Uterus (tissue), 4 donors: Measurements from ENCODE around the gene COA1. TPM values are rescaled to one million over a fixed set of nuclear protein-coding genes. Genes with fewer than 3 reads are reported as not detected.
"Not testable (repeated sequence)": the region's sequence is repeated elsewhere in the genome, so short reads cannot be mapped to it uniquely, and the experiment has no call there.

ENCODE experiments used
- DNase-seq, 2 donors: peaks; one replicate each; pipeline ENCODE4 v3.0.0-alpha.2; 2019 to 2020
- H3K27ac ChIP-seq, 2 donors: fragments of 200-600 bp; sonication (generic); 1 replicate in 1 of 2; 2 replicates in 1 of 2; pipeline ENCODE4 v1.5.1; 2016 to 2018
- H3K27me3 ChIP-seq, 2 donors: fragments of 200-600 bp; sonication (generic); one replicate each; pipeline ENCODE4 v1.5.1; 2018 to 2019; ENCODE audit warnings: control low read depth in 1 of 2
- H3K36me3 ChIP-seq, 2 donors: fragments of 200-600 bp; sonication (generic); one replicate each; pipeline ENCODE4 v1.5.1; 2019; ENCODE audit warnings: control low read depth in 1 of 2
- H3K4me1 ChIP-seq, 2 donors: fragments of 200-600 bp; sonication (generic); one replicate each; pipeline ENCODE4 v1.5.1; 2018 to 2019; ENCODE audit warnings: control low read depth in 1 of 2
- H3K4me3 ChIP-seq, 2 donors: fragments of 200-600 bp; sonication (generic); 1 replicate in 1 of 2; 2 replicates in 1 of 2; pipeline ENCODE4 v1.5.1; 2018 to 2019; ENCODE audit warnings: mild to moderate bottlenecking in 1 of 2
- H3K9me3 ChIP-seq, 2 donors: fragments of 200-600 bp; sonication (generic); one replicate each; pipeline ENCODE4 v1.5.1; 2019; ENCODE audit warnings: control low read depth in 1 of 2
- POLR2A ChIP-seq, 2 donors: fragments of 450-650 bp; IDR thresholded peaks; one replicate each; pipeline ENCODE4 v1.6.1; 2016; ENCODE audit warnings: antibody characterized with exemption in 2 of 2, mild to moderate bottlenecking in 1 of 2, moderate library complexity in 1 of 2
- intact Hi-C: fragments of 100-400 bp; cut with DNase I; formaldehyde crosslinking; loops from one replicate; pipeline ENCODE4 v1.15.1; 2023; ENCODE audit warnings: low total_unique reads
- total RNA-seq, 4 donors: library from RNA; depleted of rRNA in 3 of 4; stranded (reverse); fragments of >200 nt in 3 of 4; gene quantifications; one replicate each; pipeline versions ENCODE4 v1.1.0 to v1.2.4, GENCODE V29; 2014 to 2023
- TF ChIP-seq, protein P1 (sequence below), 4 experiments: fragments of 200-600 bp in 2 of 4; fragments of 450-650 bp in 2 of 4; sonication (generic) in 2 of 4; IDR thresholded peaks; one replicate each; pipeline ENCODE4 v1.5.1; 2016 to 2019; ENCODE audit warnings: antibody characterized with exemption in 4 of 4, mild to moderate bottlenecking in 2 of 4, moderate library complexity in 1 of 4
- donor health status: DM: yes; HTN: yes; CAD: no.

Gene COA1
- total RNA-seq, 4 donors from 2014 or later = 30.0 to 83.6 (median 76.6) TPM

DNA sequence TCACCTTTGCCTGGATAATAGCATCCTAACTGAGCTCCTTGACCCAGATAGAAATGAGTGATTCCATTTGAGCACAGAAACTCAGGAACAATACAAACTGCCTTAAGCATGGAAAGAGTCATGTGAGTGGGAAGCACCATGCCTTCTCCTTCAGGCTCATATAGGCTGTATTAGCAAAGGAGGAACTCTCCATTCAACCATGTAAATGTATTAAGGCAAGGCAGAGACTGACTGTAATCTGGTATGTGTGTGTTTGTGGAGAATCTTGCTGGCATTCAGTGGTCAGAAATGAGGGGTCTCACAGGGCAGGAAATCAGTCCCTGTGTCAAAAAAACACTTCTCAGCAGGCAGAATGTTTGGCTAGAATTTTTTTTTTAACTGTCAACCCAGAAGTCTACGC, 40.2 kb downstream of the COA1 start:
- H3K36me3 ChIP-seq = no peaks in the 10 kb centered on the region
- H3K27me3 ChIP-seq = no peaks in the 10 kb centered on the region
- intact Hi-C loops = no loop called here
- H3K27ac ChIP-seq = no peak overlapping the region
- H3K4me1 ChIP-seq = no peaks in the 10 kb centered on the region
- no peak overlapping the region for H3K4me3 ChIP-seq
- DNase-seq = no peak
- no peak for TF ChIP-seq POLR2A (IDR thresholded peaks at IDR 0.05)
- TF ChIP-seq, protein P1, sequence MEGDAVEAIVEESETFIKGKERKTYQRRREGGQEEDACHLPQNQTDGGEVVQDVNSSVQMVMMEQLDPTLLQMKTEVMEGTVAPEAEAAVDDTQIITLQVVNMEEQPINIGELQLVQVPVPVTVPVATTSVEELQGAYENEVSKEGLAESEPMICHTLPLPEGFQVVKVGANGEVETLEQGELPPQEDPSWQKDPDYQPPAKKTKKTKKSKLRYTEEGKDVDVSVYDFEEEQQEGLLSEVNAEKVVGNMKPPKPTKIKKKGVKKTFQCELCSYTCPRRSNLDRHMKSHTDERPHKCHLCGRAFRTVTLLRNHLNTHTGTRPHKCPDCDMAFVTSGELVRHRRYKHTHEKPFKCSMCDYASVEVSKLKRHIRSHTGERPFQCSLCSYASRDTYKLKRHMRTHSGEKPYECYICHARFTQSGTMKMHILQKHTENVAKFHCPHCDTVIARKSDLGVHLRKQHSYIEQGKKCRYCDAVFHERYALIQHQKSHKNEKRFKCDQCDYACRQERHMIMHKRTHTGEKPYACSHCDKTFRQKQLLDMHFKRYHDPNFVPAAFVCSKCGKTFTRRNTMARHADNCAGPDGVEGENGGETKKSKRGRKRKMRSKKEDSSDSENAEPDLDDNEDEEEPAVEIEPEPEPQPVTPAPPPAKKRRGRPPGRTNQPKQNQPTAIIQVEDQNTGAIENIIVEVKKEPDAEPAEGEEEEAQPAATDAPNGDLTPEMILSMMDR (IDR thresholded peaks at IDR 0.05) = no peak
- no peaks in the 10 kb centered on the region for H3K9me3 ChIP-seq

DNA sequence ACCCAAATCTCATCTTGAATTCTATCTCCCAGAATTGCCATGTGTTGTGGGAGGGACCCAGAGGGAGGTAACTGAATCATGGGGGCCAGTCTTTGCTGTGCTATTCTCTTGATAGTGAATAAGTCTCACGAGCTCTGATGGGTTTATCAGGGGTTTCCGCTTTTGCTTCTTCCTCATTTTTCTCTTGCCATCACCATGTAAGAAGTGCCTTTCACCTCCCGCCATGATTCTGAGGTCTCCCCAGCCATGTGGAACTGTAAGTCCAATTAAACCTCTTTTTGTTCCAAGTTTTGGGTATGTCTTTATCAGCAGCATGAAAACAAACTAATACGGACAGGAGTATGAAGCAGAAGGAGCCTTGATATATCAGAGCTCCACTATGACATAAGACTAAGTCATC, 41.5 kb downstream of the COA1 start:
- H3K9me3 ChIP-seq, intact Hi-C loops, H3K4me1 ChIP-seq, DNase-seq, H3K27ac ChIP-seq, H3K36me3 ChIP-seq, H3K4me3 ChIP-seq, H3K27me3 ChIP-seq: not testable (repeated sequence)

DNA sequence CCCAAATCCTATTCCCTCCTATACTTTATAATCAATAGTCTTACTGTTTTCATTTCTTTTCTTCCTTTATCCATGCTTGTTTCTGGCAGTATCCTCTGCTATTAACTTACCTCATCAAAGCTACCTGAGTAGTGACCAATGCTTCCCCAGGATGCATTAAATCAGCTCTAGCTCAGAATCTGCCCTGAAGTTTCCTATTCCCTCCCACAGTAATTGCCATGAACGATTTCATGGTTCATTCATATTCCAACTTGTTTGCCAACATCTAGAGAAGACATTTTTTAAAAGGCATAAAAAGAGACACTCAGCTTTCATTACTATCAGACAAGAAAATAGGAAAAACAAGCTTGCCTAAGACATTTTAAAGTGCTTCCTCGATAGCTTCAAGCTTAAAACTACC, 42.3 kb downstream of the COA1 start:
- no peak for TF ChIP-seq POLR2A (IDR thresholded peaks at IDR 0.05)
- TF ChIP-seq, protein P1 (IDR thresholded peaks at IDR 0.05) = no peak
- DNase-seq = no peak
- Histone ChIP-seq H3K4me1 (no peaks in the 10 kb centered on the region), H3K36me3 (no peaks in the 10 kb centered on the region), H3K27ac (no peak overlapping the region), H3K9me3 (no peaks in the 10 kb centered on the region), H3K27me3 (no peaks in the 10 kb centered on the region), H3K4me3 (no peak overlapping the region)
- intact Hi-C loops = no loop called here

DNA sequence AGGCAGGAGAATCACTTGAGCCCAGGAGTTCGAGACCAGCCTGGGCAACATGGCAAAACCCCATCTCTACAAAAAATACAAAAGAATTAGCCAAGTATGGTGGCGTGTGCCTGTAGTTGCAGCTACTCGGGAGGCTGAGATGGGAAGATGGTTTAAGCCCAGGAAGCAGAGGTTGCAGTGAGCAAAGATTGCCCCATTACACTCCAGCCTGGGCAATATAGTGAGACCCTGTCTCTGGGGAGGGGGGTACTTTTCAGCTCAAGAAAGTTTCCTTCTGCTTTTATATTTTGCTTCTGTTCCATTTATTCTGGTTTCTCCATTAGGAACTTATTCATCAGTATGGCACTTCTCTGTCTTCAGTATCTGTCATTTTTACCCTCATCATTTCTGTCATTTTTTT, 48.6 kb downstream of the COA1 start:
- no peak overlapping the region for H3K27ac ChIP-seq
- no peak overlapping the region for H3K4me3 ChIP-seq
- H3K9me3 ChIP-seq = no peaks in the 10 kb centered on the region
- intact Hi-C loops = no loop called here
- DNase-seq = no peak
- H3K36me3 ChIP-seq = no peaks in the 10 kb centered on the region
- TF ChIP-seq, protein P1 (IDR thresholded peaks at IDR 0.05) = no peak
- TF ChIP-seq POLR2A (IDR thresholded peaks at IDR 0.05) = no peak
- H3K4me1 ChIP-seq = peaks cover 0 to 5% of the 10 kb centered on the region in 2 donors
- no peaks in the 10 kb centered on the region for H3K27me3 ChIP-seq

DNA sequence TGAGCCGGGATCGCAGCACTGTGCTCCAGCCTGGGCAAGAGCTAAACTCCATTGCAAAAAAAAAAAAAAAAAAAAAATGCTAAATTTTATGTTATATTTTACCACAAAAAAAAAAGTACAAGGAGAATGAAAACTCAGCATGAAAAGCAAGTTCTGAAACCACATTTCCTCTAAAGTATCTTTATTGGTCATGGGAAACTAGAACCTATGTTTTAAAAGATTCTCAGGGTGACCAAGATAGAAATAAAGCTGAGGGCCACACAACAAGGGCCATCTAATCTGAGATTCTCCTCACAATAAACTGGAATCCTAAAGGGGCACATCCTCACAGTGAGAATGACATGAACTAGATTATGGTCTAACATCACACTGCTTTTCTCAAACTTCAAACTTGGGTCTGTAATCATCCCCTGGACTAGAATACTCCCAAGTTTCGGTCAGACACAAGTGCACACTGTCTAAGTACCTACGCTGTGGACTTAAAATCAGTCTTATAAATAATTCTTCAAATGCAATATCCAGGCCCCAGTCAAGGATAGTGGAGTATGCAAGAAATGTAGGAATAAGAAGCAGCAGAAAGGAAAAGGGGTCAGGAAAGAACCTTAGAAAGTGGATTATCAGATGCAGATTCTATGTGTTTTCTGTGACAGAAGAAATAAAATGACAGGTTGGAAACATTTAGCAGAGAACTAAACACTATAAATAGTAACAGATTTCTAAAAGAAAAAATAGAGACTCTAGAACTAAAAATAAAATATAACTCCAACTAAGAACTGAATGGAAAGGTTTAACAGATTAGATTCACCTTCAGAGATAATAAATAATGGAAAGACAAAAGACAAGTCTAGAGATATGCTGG, 49.9 kb downstream of the COA1 start:
- Histone ChIP-seq H3K4me1 (peaks cover 0 to 5% of the 10 kb centered on the region in 2 donors), H3K27ac (peak overlapping the region; percentile 17 to 32), H3K36me3 (no peaks in the 10 kb centered on the region), H3K4me3 (no peak overlapping the region), H3K27me3 (no peaks in the 10 kb centered on the region), H3K9me3 (no peaks in the 10 kb centered on the region)
- TF ChIP-seq POLR2A (IDR thresholded peaks at IDR 0.05) = no peak
- TF ChIP-seq, protein P1 (IDR thresholded peaks at IDR 0.05) = no peak
- intact Hi-C loops = no loop called here
- DNase-seq = no peak
